MCF 10A (cell line): ENCODE data around the gene TECPR1. TPM values are rescaled to one million over a fixed set of nuclear protein-coding genes. Genes with fewer than 3 reads are reported as not detected.

Source experiments
- Bru-seq: library from RNA; stranded (reverse); fragments of 400-500 nt; gene quantifications from one replicate; lab custom pipeline; 2021; lab: Mats Ljungman, UMichigan
- BruChase-seq, 2 experiments: library from RNA; stranded (reverse); fragments of 400-500 nt; gene quantifications; one replicate each; lab custom pipeline; 2021; lab: Mats Ljungman, UMichigan
- BruUV-seq: library from RNA; stranded (reverse); fragments of 400-500 nt; replicated peaks from 2 replicates; lab custom pipeline; 2021; lab: Mats Ljungman, UMichigan
- CTCF ChIA-PET: fragments of 300-600 bp; sonication (Branson Sonifier 250); formaldehyde crosslinking; extraction: SDS; loops from one replicate; lab custom pipeline; 2021; ENCODE audit warnings: antibody characterized with exemption, inconsistent platforms; lab: Yijun Ruan, JAX
- POLR2A ChIA-PET: fragments of 300-600, 350-650 bp; sonication (Branson Sonifier 250); formaldehyde crosslinking; extraction: SDS; loops from one replicate; lab custom pipeline; 2020; ENCODE audit warnings: antibody characterized with exemption, inconsistent platforms; lab: Yijun Ruan, JAX
- DNase-seq: peaks from one replicate; pipeline ENCODE4 v3.0.0-alpha.2; 2018; ENCODE audit not compliant: unreplicated experiment
- H3K27ac Mint-ChIP-seq: one replicate; pipeline ENCODE4 v1.8.0; 2022; ENCODE audit warnings: mild to moderate bottlenecking, low read depth, mixed read lengths; ENCODE audit not compliant: unreplicated experiment
- H3K27me3 Mint-ChIP-seq: one replicate; pipeline ENCODE4 v1.8.0; 2022; ENCODE audit warnings: mixed read lengths; ENCODE audit not compliant: insufficient read depth, unreplicated experiment
- H3K36me3 Mint-ChIP-seq: one replicate; pipeline ENCODE4 v1.8.0; 2022; ENCODE audit warnings: mild to moderate bottlenecking, moderate library complexity, mixed read lengths; ENCODE audit not compliant: insufficient read depth, unreplicated experiment
- H3K4me1 Mint-ChIP-seq: one replicate; pipeline ENCODE4 v1.8.0; 2022; ENCODE audit warnings: mixed read lengths; ENCODE audit not compliant: insufficient read depth, unreplicated experiment
- H3K4me3 Mint-ChIP-seq: one replicate; pipeline ENCODE4 v1.8.0; 2022; ENCODE audit warnings: mild to moderate bottlenecking, moderate library complexity, mixed read lengths; ENCODE audit not compliant: unreplicated experiment
- H3K9me3 Mint-ChIP-seq: one replicate; pipeline ENCODE4 v1.8.0; 2022; ENCODE audit warnings: mixed read lengths; ENCODE audit not compliant: unreplicated experiment
- intact Hi-C: fragments of 100-400 bp; cut with micrococcal nuclease; formaldehyde crosslinking; loops from 2 replicates; pipeline ENCODE4 v1.14.1; 2022
- long read RNA-seq: library from polyadenylated mRNA; stranded (forward); transcript quantifications from one replicate; pipeline ENCODE4 v2.0.0, GENCODE V29; 2022
- total RNA-seq: library from RNA; stranded (reverse); gene quantifications from 2 replicates; pipeline ENCODE4 v1.2.3, GENCODE V29; 2022
- TF ChIP-seq, protein P1 (sequence below): fragments of 200-600 bp; IDR thresholded peaks from one replicate; pipeline ENCODE4 v1.8.0; 2022; ENCODE audit warnings: antibody characterized with exemption, mild to moderate bottlenecking; ENCODE audit not compliant: unreplicated experiment

The TECPR1 gene
- total RNA-seq = 15.4 and 21.1 TPM in 2 replicates
- Bru-seq, nascent RNA = percentile 46 among the genes with signal in this experiment
- BruChase-seq, experiment 1, labeled RNA remaining after a 6-hour chase = percentile 51 among the genes with signal in this experiment
- percentile 45 among the genes with signal in this experiment for BruChase-seq, experiment 2, labeled RNA remaining after a 2-hour chase
- long read RNA-seq, partial matches to known transcripts = 5 of 10 reads
- long read RNA-seq, other reads (novel, unspliced or antisense) = 5 of 10 reads

DNA sequence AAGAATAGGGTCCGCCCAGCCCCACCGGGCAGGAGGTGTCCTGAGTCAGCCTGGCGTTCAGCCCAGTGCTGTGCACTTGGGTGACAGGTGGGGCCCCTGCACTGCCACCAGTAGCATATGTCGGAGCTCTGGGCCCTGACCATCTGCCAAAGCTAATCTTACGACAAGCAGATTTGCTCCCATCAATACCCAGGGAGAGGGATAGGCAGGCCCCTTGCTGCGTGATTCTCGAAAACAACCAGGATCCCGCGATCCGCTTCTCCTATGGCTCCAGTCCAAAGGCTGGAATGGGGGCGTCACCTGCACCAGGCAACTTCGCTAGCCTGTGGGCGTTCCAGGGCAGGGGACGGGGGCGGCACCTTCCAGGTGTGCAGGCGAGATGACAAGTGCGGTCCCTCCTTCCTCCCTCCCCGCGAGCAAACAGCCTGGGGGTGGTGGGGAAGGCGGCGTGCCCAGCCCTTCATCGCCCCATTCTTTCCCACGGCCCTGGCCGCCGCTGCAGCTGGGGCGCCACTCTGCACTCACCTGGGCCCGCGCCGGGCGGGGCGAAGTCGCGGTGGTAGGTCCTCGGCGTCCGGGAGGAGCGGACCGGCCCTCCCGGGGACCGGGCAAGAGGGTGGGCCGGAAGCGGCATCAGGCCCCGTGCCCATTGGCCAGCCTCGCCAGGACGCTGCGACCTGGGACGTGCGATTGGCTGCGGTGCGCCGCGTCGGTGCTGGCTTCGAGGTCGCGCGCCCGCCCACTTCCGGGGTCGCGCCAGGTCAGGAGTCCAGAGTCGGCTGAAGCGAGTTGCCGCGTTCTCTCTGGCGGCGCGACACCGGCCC, at the start of gene TECPR1:
Gene TECPR1 (minus strand): TSS at position 632 of the 824 bp plus-strand sequence. CDS start 6,086 bp downstream, outside the sequence.
- intact Hi-C loops = no loop called here
- Mint-ChIP-seq H3K27ac (peak within 1 kb of the TSS; percentile 96), H3K4me1 (peaks cover 5% of the 10 kb centered on the region), H3K9me3 (no peaks in the 10 kb centered on the region), H3K36me3 (peaks cover 12% of the 10 kb centered on the region), H3K4me3 (peak within 1 kb of the TSS; percentile 100), H3K27me3 (no peaks in the 10 kb centered on the region)
- BruUV-seq = no TSS peak
- TF ChIP-seq, protein P1, sequence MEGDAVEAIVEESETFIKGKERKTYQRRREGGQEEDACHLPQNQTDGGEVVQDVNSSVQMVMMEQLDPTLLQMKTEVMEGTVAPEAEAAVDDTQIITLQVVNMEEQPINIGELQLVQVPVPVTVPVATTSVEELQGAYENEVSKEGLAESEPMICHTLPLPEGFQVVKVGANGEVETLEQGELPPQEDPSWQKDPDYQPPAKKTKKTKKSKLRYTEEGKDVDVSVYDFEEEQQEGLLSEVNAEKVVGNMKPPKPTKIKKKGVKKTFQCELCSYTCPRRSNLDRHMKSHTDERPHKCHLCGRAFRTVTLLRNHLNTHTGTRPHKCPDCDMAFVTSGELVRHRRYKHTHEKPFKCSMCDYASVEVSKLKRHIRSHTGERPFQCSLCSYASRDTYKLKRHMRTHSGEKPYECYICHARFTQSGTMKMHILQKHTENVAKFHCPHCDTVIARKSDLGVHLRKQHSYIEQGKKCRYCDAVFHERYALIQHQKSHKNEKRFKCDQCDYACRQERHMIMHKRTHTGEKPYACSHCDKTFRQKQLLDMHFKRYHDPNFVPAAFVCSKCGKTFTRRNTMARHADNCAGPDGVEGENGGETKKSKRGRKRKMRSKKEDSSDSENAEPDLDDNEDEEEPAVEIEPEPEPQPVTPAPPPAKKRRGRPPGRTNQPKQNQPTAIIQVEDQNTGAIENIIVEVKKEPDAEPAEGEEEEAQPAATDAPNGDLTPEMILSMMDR = no peak
- DNase-seq = peak; percentile 89
- POLR2A ChIA-PET = interaction anchor here (0.6 to 3.5 kb wide), 13 partner anchors 10 to 655 kb away, joined by 3 to 16 read pairs (median 4); no protein-coding TSS in a partner anchor
- CTCF ChIA-PET = interaction anchor here (0.8 to 1.9 kb wide), 2 partner anchors 65 to 83 kb away, joined by 3 to 5 read pairs; no protein-coding TSS in a partner anchor

- POLR2A ChIA-PET = interaction anchor here (0.7 kb wide), 1 partner anchor 53 kb away, joined by 3 read pairs; no protein-coding TSS in a partner anchor
- no peaks in the 10 kb centered on the region for H3K9me3 Mint-ChIP-seq
- H3K27me3 Mint-ChIP-seq = no peaks in the 10 kb centered on the region
- H3K4me1 Mint-ChIP-seq = no peaks in the 10 kb centered on the region
- peaks cover 63% of the 10 kb centered on the region for H3K36me3 Mint-ChIP-seq
- TF ChIP-seq, protein P1 = no peak
- no peak overlapping the region for H3K27ac Mint-ChIP-seq
- DNase-seq = no peak
- H3K4me3 Mint-ChIP-seq = no peak overlapping the region
- intact Hi-C loops = no loop called here
- CTCF ChIA-PET = interaction anchor here (0.7 to 2.4 kb wide), 4 partner anchors 15 to 445 kb away, joined by 3 to 8 read pairs (median 4); no protein-coding TSS in a partner anchor
- BruUV-seq = no TSS peak
These were observed 48.8 kb upstream of the TECPR1 start for GRCh38 chr7:98300595-98301372.

GRCh38 chr7:98297626-98298286, 45.7 kb upstream of the TECPR1 start:
- Mint-ChIP-seq H3K4me3 (no peak overlapping the region), H3K27ac (no peak overlapping the region), H3K4me1 (no peaks in the 10 kb centered on the region), H3K36me3 (peaks cover 62% of the 10 kb centered on the region), H3K27me3 (no peaks in the 10 kb centered on the region), H3K9me3 (no peaks in the 10 kb centered on the region)
- intact Hi-C loops = no loop called here
- ChIA-PET CTCF (interaction anchor here (1.0 to 1.6 kb wide), 4 partner anchors 12 to 124 kb away, joined by 3 to 4 read pairs (median 4); partner anchors contain the start of gene BAIAP2L1), POLR2A (no interaction called here)
- TF ChIP-seq, protein P1 = no peak
- BruUV-seq = no TSS peak
- DNase-seq = no peak
